GM23338 (cell line): ENCODE results near the gene RFC5. TPM values are rescaled to one million over a fixed set of nuclear protein-coding genes. Genes with fewer than 3 reads are reported as not detected.

Experiments used
- ATAC-seq: fragments of 200-7000 bp; cut with Tn5 transposase; 3 replicates; pipeline ENCODE4 v1.9.1; 2020
- DNase-seq: peaks from one replicate; pipeline ENCODE4 v3.0.0-alpha.2; 2015; ENCODE audit warnings: low spot score
- H2AFZ ChIP-seq: fragments of 200-600 bp; sonication (generic); 2 replicates; pipeline ENCODE4 v1.8.0; 2016; ENCODE audit warnings: antibody characterized with exemption, mild to moderate bottlenecking, moderate library complexity
- H3F3A ChIP-seq: fragments of 200-600 bp; sonication (generic); replicated peaks from 2 replicates; pipeline ENCODE4 v1.8.0; 2017; ENCODE audit warnings: antibody characterized with exemption, mixed run types, low read depth
- H3K27ac ChIP-seq: fragments of 200-600 bp; sonication (generic); 2 replicates; pipeline ENCODE4 v1.6.1; 2016; ENCODE audit warnings: low read depth
- H3K27me3 ChIP-seq: fragments of 200-600 bp; sonication (generic); 2 replicates; pipeline ENCODE4 v1.8.0; 2016; ENCODE audit warnings: mild to moderate bottlenecking, mixed run types, moderate library complexity; ENCODE audit not compliant: insufficient read depth
- H3K36me3 ChIP-seq: fragments of 200-600 bp; sonication (generic); 2 replicates; pipeline ENCODE4 v1.8.0; 2016; ENCODE audit warnings: mild to moderate bottlenecking; ENCODE audit not compliant: insufficient read depth
- H3K4me1 ChIP-seq: fragments of 200-600 bp; sonication (generic); 2 replicates; pipeline ENCODE4 v1.8.0; 2016; ENCODE audit warnings: mild to moderate bottlenecking, moderate library complexity; ENCODE audit not compliant: insufficient read depth
- H3K4me2 ChIP-seq: fragments of 200-600 bp; sonication (generic); 2 replicates; pipeline ENCODE4 v1.7.1; 2017; ENCODE audit warnings: mixed run types
- H3K4me3 ChIP-seq: fragments of 200-600 bp; sonication (generic); 2 replicates; pipeline ENCODE4 v1.6.1; 2016; ENCODE audit warnings: mixed run types
- H3K79me2 ChIP-seq: fragments of 200-600 bp; sonication (generic); replicated peaks from 2 replicates; pipeline ENCODE4 v1.8.0; 2017; ENCODE audit warnings: mild to moderate bottlenecking; ENCODE audit not compliant: insufficient read depth
- H3K9me2 ChIP-seq: fragments of 200-600 bp; sonication (generic); 2 replicates; pipeline ENCODE4 v1.8.0; 2017; ENCODE audit not compliant: insufficient read depth
- H4K20me1 ChIP-seq: fragments of 200-600 bp; sonication (generic); replicated peaks from 2 replicates; pipeline ENCODE4 v1.8.0; 2017; ENCODE audit warnings: mild to moderate bottlenecking; ENCODE audit not compliant: insufficient read depth
- H3K27ac Mint-ChIP-seq: 2 replicates; pipeline ENCODE4 v1.8.0; 2020; ENCODE audit warnings: inconsistent platforms, mild to moderate bottlenecking, moderate library complexity, mixed read lengths
- H3K27me3 Mint-ChIP-seq: 3 replicates; pipeline ENCODE4 v1.8.0; 2022; ENCODE audit warnings: low read depth, mild to moderate bottlenecking, moderate library complexity, mixed read lengths, inconsistent platforms; ENCODE audit not compliant: insufficient read depth, poor library complexity
- H3K36me3 Mint-ChIP-seq: 3 replicates; pipeline ENCODE4 v1.8.0; 2021; ENCODE audit warnings: low read depth, mild to moderate bottlenecking, inconsistent platforms, moderate library complexity, mixed read lengths
- H3K4me1 Mint-ChIP-seq: 3 replicates; pipeline ENCODE4 v1.8.0; 2020; ENCODE audit warnings: mild to moderate bottlenecking, inconsistent platforms, mixed read lengths
- H3K4me3 Mint-ChIP-seq: 3 replicates; pipeline ENCODE4 v1.8.0; 2021; ENCODE audit warnings: moderate library complexity, mild to moderate bottlenecking, inconsistent platforms, mixed read lengths
- H3K9me3 Mint-ChIP-seq: 3 replicates; pipeline ENCODE4 v1.8.0; 2020; ENCODE audit warnings: moderate library complexity, mild to moderate bottlenecking, inconsistent platforms, mixed read lengths
- CTCF ChIP-seq, 2 experiments: fragments of 200-600 bp in 1 of 2; sonication (generic) in 1 of 2; conservative IDR thresholded peaks; 2 replicates each; pipeline versions ENCODE4 v1.5.1 to v1.6.1; 2016 to 2017; ENCODE audit warnings: antibody characterized with exemption in 2 of 2, low read depth in 2 of 2, mild to moderate bottlenecking in 2 of 2, moderate library complexity in 1 of 2
- ETS1 ChIP-seq: IDR thresholded peaks from 2 replicates; pipeline ENCODE4 v1.6.1; 2016; ENCODE audit warnings: antibody characterized with exemption
- EZH2phosphoT487 ChIP-seq: fragments of 200-600 bp; sonication (generic); IDR thresholded peaks from one replicate; pipeline ENCODE4 v1.8.1; 2018; ENCODE audit warnings: antibody characterized with exemption; ENCODE audit not compliant: unreplicated experiment
- JUNB ChIP-seq: IDR thresholded peaks from one replicate; pipeline ENCODE4 v1.6.1; 2016; ENCODE audit warnings: antibody characterized with exemption; ENCODE audit not compliant: unreplicated experiment
- NANOG ChIP-seq: IDR thresholded peaks from 2 replicates; pipeline ENCODE4 v1.6.1; 2016; ENCODE audit warnings: antibody characterized with exemption, borderline replicate concordance
- POLR2AphosphoS5 ChIP-seq: IDR thresholded peaks from 2 replicates; pipeline ENCODE4 v1.6.1; 2016; ENCODE audit warnings: antibody characterized with exemption, low read depth
- REST ChIP-seq: IDR thresholded peaks from one replicate; pipeline ENCODE4 v1.6.1; 2018; ENCODE audit warnings: antibody characterized with exemption; ENCODE audit not compliant: unreplicated experiment
- STAT1 ChIP-seq: IDR thresholded peaks from one replicate; pipeline ENCODE4 v1.6.1; 2016; ENCODE audit warnings: antibody characterized with exemption; ENCODE audit not compliant: unreplicated experiment
- ZNF114 ChIP-seq: fragments of 250-450 bp; sonication (Bioruptor Pico); IDR thresholded peaks from 2 replicates; pipeline ENCODE4 v1.5.0; 2020; ENCODE audit warnings: mild to moderate bottlenecking, moderate library complexity
- ZNF331 ChIP-seq: fragments of 250-450 bp; sonication (Bioruptor Pico); IDR thresholded peaks from 2 replicates; pipeline ENCODE4 v1.5.0; 2020; ENCODE audit warnings: low read depth, mild to moderate bottlenecking, moderate library complexity
- polyA plus RNA-seq: library from polyadenylated mRNA; unstranded; fragments of >200 nt; fragmentation: Nextera tagmentation; extraction: Ambion mirVana; gene quantifications from 2 replicates; pipeline ENCODE4 v1.2.1, GENCODE V29; 2016
- total RNA-seq: library from RNA; depleted of rRNA; stranded (reverse); fragments of >200 nt; shearing (Covaris generic); gene quantifications from 2 replicates; pipeline ENCODE4 v1.2.3, GENCODE V29; 2014

RFC5 gene
- total and polyA plus RNA-seq, 2 experiments from 2014 or later: 35.0 to 53.2 TPM

- DNase-seq: no peak
- Histone ChIP-seq H3K27ac (peak overlapping the region; percentile 60; the same call in 1 of the 2 replicates), H3K36me3 (peaks cover 47% of the 10 kb centered on the region), H3K4me2 (no peak overlapping the region), H3K9me2 (no peaks in the 10 kb centered on the region), H2AFZ (no peak overlapping the region), H3K79me2 (no peaks in the 10 kb centered on the region), H4K20me1 (peaks cover 3% of the 10 kb centered on the region; the same call in 1 of the 2 replicates), H3K27me3 (no peaks in the 10 kb centered on the region), H3K4me1 (no peaks in the 10 kb centered on the region), H3K4me3 (no peak overlapping the region), H3F3A (peaks cover 23% of the 10 kb centered on the region)
- peaks cover 88% of the 10 kb centered on the region for H3K36me3 Mint-ChIP-seq
- ATAC-seq: peak; percentile 31; the same call in 2 of the 3 replicates
- no peak overlapping the region for H3K4me3 Mint-ChIP-seq
- peaks cover 11% of the 10 kb centered on the region; the same call in 2 of the 3 replicates for H3K4me1 Mint-ChIP-seq
- H3K27ac Mint-ChIP-seq: peak overlapping the region; percentile 78
- TF ChIP-seq REST (no peak), POLR2AphosphoS5 (no peak), NANOG (no peak), CTCF (conservative IDR thresholded peaks at IDR 0.05; ENCODE audit: low read depth in 2 of 2) (no peak), JUNB (no peak), ZNF114 (no peak), ETS1 (no peak), STAT1 (no peak), EZH2phosphoT487 (no peak), ZNF331 (CRISPR knock-in tag) (no peak)
- H3K9me3 Mint-ChIP-seq: no peaks in the 10 kb centered on the region
- peaks cover 6% of the 10 kb centered on the region for H3K27me3 Mint-ChIP-seq
These were observed 21.6 kb downstream of the RFC5 start for GRCh38 chr12:118038137-118038536.

GRCh38 chr12:118042091-118042490, 25.6 kb downstream of the RFC5 start:
- H3K27ac ChIP-seq: no peak overlapping the region
- no peaks in the 10 kb centered on the region for H3K9me2 ChIP-seq
- DNase-seq (no peak), ATAC-seq (no peak)
- Mint-ChIP-seq H3K36me3 (peaks cover 81% of the 10 kb centered on the region), H3K9me3 (no peaks in the 10 kb centered on the region), H3K4me3 (no peak overlapping the region), H3K27ac (no peak overlapping the region), H3K27me3 (peaks cover 7% of the 10 kb centered on the region), H3K4me1 (peaks cover 6% of the 10 kb centered on the region; the same call in 2 of the 3 replicates)
- no peak overlapping the region for H3K4me3 ChIP-seq
- peaks cover 14% of the 10 kb centered on the region; the same call in 1 of the 2 replicates for H3K79me2 ChIP-seq
- H3K4me2 ChIP-seq: no peak overlapping the region
- H3F3A ChIP-seq: peaks cover 6% of the 10 kb centered on the region
- H3K36me3 ChIP-seq: peaks cover 11% of the 10 kb centered on the region
- H3K27me3 ChIP-seq: no peaks in the 10 kb centered on the region
- no peak overlapping the region for H2AFZ ChIP-seq
- 0 out of 2 replicates have a peak, but pooled peaks cover 5% of the 10 kb centered on the region for H4K20me1 ChIP-seq
- H3K4me1 ChIP-seq: no peaks in the 10 kb centered on the region
- TF ChIP-seq POLR2AphosphoS5 (no peak), EZH2phosphoT487 (no peak), ETS1 (no peak)
